Osteoblast (primary cell): ENCODE measurements around the gene SEMA7A. TPM values are rescaled to one million over a fixed set of nuclear protein-coding genes. Genes with fewer than 3 reads are reported as not detected.

Experiments
- DNase-seq: peaks from one replicate; pipeline ENCODE4 v3.0.0; 2011; ENCODE audit warnings: low spot score, mixed read lengths; ENCODE audit not compliant: insufficient read length; ENCODE audit errors: missing footprints
- H2AFZ ChIP-seq: 2 replicates; pipeline ENCODE4 v1.6.0; 2011; ENCODE audit warnings: mild to moderate bottlenecking, low read length
- H3K27ac ChIP-seq: 2 replicates; pipeline ENCODE4 v1.5.1; 2011; ENCODE audit warnings: mild to moderate bottlenecking, low read depth, low read length, moderate library complexity
- H3K27me3 ChIP-seq: 2 replicates; pipeline ENCODE4 v1.6.0; 2012; ENCODE audit warnings: mild to moderate bottlenecking, control low read depth, inconsistent platforms, low read length, moderate library complexity; ENCODE audit not compliant: insufficient read depth
- H3K36me3 ChIP-seq: 2 replicates; pipeline ENCODE4 v1.5.1; 2011; ENCODE audit warnings: mild to moderate bottlenecking, low read length, control low read depth, moderate library complexity; ENCODE audit not compliant: insufficient read depth
- H3K4me1 ChIP-seq: 2 replicates; pipeline ENCODE4 v1.5.1; 2011; ENCODE audit warnings: mild to moderate bottlenecking, low read length, control low read depth, moderate library complexity; ENCODE audit not compliant: insufficient read depth
- H3K4me2 ChIP-seq: 2 replicates; pipeline ENCODE4 v1.6.0; 2011; ENCODE audit warnings: mild to moderate bottlenecking, low read length; ENCODE audit not compliant: insufficient read depth
- H3K4me3 ChIP-seq: fragments of 200-600 bp; sonication (generic); 3 replicates; pipeline ENCODE4 v1.5.1; 2012; ENCODE audit warnings: mild to moderate bottlenecking, low read length, inconsistent platforms; ENCODE audit not compliant: insufficient read depth
- H3K79me2 ChIP-seq: 2 replicates; pipeline ENCODE4 v1.6.0; 2012; ENCODE audit warnings: mild to moderate bottlenecking, low read length, control low read depth, inconsistent platforms; ENCODE audit not compliant: insufficient read depth
- H3K9me3 ChIP-seq: 2 replicates; pipeline ENCODE4 v1.5.1; 2011; ENCODE audit warnings: low read depth, low read length, control low read depth
- H4K20me1 ChIP-seq: 2 replicates; pipeline ENCODE4 v1.6.0; 2012; ENCODE audit warnings: mild to moderate bottlenecking, low read length, control low read depth; ENCODE audit not compliant: insufficient read depth
- total RNA-seq: library from RNA; depleted of rRNA; stranded (reverse); fragments of >200 nt; gene quantifications from 2 replicates; pipeline ENCODE4 v1.2.3, GENCODE V29; 2012
- TF ChIP-seq, protein P1 (sequence below): IDR thresholded peaks from 2 replicates; pipeline ENCODE4 v1.5.1; 2011; ENCODE audit warnings: mild to moderate bottlenecking, low read depth, low read length, moderate library complexity; ENCODE audit errors: extremely low read depth

SEMA7A gene
- total RNA-seq, 1 donor: 30.4 TPM

DNA sequence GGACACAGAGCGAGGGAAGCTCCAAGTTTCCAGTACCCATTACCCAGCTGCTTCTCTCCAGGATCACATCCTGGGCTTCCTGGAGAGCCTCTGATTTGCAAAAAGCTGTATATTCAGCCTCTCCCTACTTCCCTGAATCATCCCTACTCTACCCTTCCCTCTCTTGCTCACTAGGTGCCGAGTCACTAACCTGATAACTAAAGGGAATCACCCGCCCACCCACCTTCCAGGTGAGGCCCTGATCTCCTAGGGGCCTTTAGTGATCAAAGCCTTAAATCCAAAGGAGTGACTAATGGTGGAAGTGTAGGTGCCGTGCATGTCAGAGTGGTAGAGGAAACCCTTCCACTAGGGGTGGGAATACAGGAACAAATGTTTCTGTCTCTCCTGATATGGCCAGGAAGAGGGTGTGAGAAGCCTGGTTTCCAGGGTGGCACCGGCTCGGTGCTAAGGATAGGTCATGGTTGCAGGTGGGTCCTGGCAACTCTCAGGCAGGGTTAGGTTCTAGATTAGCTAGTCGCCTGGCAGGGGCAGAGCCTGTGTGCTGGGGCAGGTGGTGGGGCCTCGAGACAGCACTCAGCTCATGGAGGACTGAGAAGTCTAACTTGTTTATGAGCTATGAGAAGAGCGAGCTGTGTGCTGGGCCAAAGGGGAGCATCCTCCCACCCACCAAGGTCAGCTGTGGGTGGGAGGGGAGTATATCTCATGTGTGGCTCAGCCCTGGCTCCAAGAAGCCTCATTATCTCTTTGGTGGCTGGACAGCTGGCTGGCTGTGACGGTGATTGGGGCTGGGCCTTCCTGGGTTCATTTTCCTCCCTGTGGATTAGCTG lies 10.1 kb downstream of the SEMA7A start:
- peak overlapping the region; percentile 33 for H3K4me2 ChIP-seq
- no peak overlapping the region for H2AFZ ChIP-seq

GRCh38 chr15:74422652-74423430 lies 10.9 kb downstream of the SEMA7A start:
- H3K27ac ChIP-seq: peak overlapping the region; percentile 77
- TF ChIP-seq, protein P1, sequence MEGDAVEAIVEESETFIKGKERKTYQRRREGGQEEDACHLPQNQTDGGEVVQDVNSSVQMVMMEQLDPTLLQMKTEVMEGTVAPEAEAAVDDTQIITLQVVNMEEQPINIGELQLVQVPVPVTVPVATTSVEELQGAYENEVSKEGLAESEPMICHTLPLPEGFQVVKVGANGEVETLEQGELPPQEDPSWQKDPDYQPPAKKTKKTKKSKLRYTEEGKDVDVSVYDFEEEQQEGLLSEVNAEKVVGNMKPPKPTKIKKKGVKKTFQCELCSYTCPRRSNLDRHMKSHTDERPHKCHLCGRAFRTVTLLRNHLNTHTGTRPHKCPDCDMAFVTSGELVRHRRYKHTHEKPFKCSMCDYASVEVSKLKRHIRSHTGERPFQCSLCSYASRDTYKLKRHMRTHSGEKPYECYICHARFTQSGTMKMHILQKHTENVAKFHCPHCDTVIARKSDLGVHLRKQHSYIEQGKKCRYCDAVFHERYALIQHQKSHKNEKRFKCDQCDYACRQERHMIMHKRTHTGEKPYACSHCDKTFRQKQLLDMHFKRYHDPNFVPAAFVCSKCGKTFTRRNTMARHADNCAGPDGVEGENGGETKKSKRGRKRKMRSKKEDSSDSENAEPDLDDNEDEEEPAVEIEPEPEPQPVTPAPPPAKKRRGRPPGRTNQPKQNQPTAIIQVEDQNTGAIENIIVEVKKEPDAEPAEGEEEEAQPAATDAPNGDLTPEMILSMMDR: no peak
- H3K9me3 ChIP-seq: no peaks in the 10 kb centered on the region
- H3K4me3 ChIP-seq: peak overlapping the region; percentile 9
- H3K4me1 ChIP-seq: peaks cover 81% of the 10 kb centered on the region
- H4K20me1 ChIP-seq: peaks cover 46% of the 10 kb centered on the region
- H3K4me2 ChIP-seq: peak overlapping the region; percentile 33
- H3K79me2 ChIP-seq: peaks cover 100% of the 10 kb centered on the region
- no peak overlapping the region for H2AFZ ChIP-seq
- peak; percentile 95 for DNase-seq
- H3K36me3 ChIP-seq: peaks cover 25% of the 10 kb centered on the region
- H3K27me3 ChIP-seq: no peaks in the 10 kb centered on the region

More for the DNA sequence above, 10.1 kb downstream of the SEMA7A start:
- Histone ChIP-seq H3K4me1 (peaks cover 82% of the 10 kb centered on the region), H3K79me2 (peaks cover 100% of the 10 kb centered on the region), H4K20me1 (peaks cover 52% of the 10 kb centered on the region), H3K9me3 (no peaks in the 10 kb centered on the region), H3K4me3 (no peak overlapping the region), H3K27me3 (no peaks in the 10 kb centered on the region), H3K36me3 (peaks cover 21% of the 10 kb centered on the region), H3K27ac (peak overlapping the region; percentile 77)
- TF ChIP-seq, protein P1: no peak
- peak; percentile 75 for DNase-seq

- H3K27me3 ChIP-seq: no peaks in the 10 kb centered on the region
- H3K9me3 ChIP-seq: no peaks in the 10 kb centered on the region
- H3K4me1 ChIP-seq: peaks cover 84% of the 10 kb centered on the region
- DNase-seq: peak; percentile 85
- H2AFZ ChIP-seq: no peak overlapping the region
- H3K4me2 ChIP-seq: peak overlapping the region; percentile 33
- peak overlapping the region; percentile 9 for H3K4me3 ChIP-seq
- peaks cover 48% of the 10 kb centered on the region for H4K20me1 ChIP-seq
- H3K79me2 ChIP-seq: peaks cover 100% of the 10 kb centered on the region
- peak overlapping the region; percentile 77 for H3K27ac ChIP-seq
- TF ChIP-seq, protein P1: no peak
- H3K36me3 ChIP-seq: peaks cover 31% of the 10 kb centered on the region
Observed at GRCh38 chr15:74422265-74422651, 11.5 kb downstream of the SEMA7A start.
